Tibial nerve (tissue), 3 donors: ENCODE data around the gene CLIP1.

Source experiments
- POLR2A ChIP-seq, 2 donors: fragments of 450-650 bp; IDR thresholded peaks; one replicate each; pipeline ENCODE4 v1.6.1; 2017; ENCODE audit warnings: antibody characterized with exemption in 2 of 2, mild to moderate bottlenecking in 2 of 2, moderate library complexity in 2 of 2
- TF ChIP-seq, protein P1 (sequence below), 5 experiments: fragments of 200-600 bp in 3 of 5; fragments of 450-650 bp in 2 of 5; sonication (generic) in 3 of 5; IDR thresholded peaks; one replicate each; pipeline ENCODE4 v1.5.1; 2016 to 2019; ENCODE audit warnings: antibody characterized with exemption in 5 of 5, mild to moderate bottlenecking in 3 of 5, moderate library complexity in 2 of 5

DNA sequence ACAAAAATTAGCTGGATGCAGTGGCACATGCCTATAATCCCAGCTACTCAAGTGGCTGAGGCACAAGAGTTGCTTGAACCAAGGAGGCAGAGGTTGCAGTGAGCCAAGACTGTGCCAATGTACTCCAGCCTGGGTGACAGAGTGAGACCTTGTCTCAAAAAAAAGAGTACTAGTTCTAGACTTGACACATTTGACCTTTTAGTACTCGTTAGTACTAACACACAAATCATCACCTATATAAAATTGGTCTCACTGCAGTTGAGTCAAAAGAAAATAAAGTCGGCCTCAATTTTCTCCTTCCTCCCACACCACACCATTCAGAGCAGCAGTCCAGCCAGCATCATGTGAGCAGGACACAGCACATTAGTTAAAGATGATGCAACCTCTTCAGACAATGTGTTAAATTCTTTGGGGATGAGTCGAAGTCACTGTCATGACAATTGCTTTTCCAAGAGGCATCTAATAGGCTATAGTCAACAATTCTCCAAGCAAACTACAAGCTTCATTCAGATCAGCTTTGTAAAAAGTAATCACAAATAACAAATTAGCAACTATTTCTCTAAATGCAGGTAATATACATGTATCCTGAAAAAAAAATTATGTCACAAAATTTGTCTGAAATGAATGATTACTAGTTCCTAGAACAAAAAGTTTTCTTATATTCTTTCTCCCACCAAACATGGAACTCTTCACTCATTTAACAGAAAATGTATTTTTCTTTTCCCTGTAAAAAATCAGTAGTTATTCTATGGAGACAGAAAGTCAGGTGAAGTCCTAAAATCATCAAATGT, 55.6 kb downstream of the CLIP1 start:
- no peak for TF ChIP-seq POLR2A (IDR thresholded peaks at IDR 0.05)
- TF ChIP-seq, protein P1, sequence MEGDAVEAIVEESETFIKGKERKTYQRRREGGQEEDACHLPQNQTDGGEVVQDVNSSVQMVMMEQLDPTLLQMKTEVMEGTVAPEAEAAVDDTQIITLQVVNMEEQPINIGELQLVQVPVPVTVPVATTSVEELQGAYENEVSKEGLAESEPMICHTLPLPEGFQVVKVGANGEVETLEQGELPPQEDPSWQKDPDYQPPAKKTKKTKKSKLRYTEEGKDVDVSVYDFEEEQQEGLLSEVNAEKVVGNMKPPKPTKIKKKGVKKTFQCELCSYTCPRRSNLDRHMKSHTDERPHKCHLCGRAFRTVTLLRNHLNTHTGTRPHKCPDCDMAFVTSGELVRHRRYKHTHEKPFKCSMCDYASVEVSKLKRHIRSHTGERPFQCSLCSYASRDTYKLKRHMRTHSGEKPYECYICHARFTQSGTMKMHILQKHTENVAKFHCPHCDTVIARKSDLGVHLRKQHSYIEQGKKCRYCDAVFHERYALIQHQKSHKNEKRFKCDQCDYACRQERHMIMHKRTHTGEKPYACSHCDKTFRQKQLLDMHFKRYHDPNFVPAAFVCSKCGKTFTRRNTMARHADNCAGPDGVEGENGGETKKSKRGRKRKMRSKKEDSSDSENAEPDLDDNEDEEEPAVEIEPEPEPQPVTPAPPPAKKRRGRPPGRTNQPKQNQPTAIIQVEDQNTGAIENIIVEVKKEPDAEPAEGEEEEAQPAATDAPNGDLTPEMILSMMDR (IDR thresholded peaks at IDR 0.05): no peak
